Mesodermal cell (in vitro differentiated cells): ENCODE measurements around the gene GNAO1.
A peak's percentile ranks its signal among the peaks of the same experiment; 100 is the strongest.

ENCODE experiments used
- H3K27ac ChIP-seq: 2 replicates; pipeline ENCODE4 v1.7.0; 2013; ENCODE audit warnings: mild to moderate bottlenecking, low read depth, low read length, moderate library complexity; ENCODE audit not compliant: severe bottlenecking
- H3K36me3 ChIP-seq: 2 replicates; pipeline ENCODE4 v1.7.1; 2013; ENCODE audit warnings: mild to moderate bottlenecking, low read length, moderate library complexity; ENCODE audit not compliant: control insufficient read depth, insufficient read depth
- H3K4me1 ChIP-seq: one replicate; pipeline ENCODE4 v1.7.1; 2013; ENCODE audit warnings: mild to moderate bottlenecking, low read length; ENCODE audit not compliant: insufficient read depth, control insufficient read depth, poor library complexity, severe bottlenecking
- H3K4me3 ChIP-seq: 2 replicates; pipeline ENCODE4 v1.7.0; 2013; ENCODE audit warnings: low read length, control low read depth, mild to moderate bottlenecking; ENCODE audit not compliant: insufficient read depth, poor library complexity, severe bottlenecking; ENCODE audit errors: extremely low read depth
- H3K9me3 ChIP-seq: 2 replicates; pipeline ENCODE4 v1.7.1; 2013; ENCODE audit warnings: mild to moderate bottlenecking, low read length, moderate library complexity; ENCODE audit not compliant: control insufficient read depth
- WGBS, 2 experiments: methylation state at CpG; one replicate each; pipeline ENCODE4 v1.1.5; 2013; ENCODE audit warnings: missing lambda C conversion rate in 2 of 2; ENCODE audit not compliant: insufficient coverage in 2 of 2; 5-methylcytosine and 5-hydroxymethylcytosine counted together

Gene GNAO1

DNA sequence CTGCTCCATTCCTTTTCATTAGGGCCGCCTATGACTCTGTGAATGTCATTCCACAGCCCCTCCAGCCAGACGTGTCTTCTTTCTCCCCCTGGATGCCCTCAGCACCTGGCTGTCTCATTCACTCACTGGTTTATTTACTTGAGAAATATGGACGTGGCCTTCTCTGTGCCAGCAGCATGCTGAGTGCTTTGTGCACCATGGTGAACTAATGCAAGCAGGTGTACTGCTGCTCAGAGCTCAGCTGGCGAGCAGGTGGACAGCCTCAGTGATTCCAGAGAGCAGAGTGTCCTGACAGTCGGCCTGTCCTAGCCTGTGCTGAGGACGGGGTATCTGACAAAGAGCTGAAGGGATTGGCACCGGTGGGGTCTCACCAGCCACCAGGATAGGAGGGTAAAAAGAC lies 96.7 kb downstream of the GNAO1 start:
- H3K4me1 ChIP-seq = peaks cover 10% of the 10 kb centered on the region
- no peaks in the 10 kb centered on the region for H3K36me3 ChIP-seq
- 84 to 87% methylated on average over 7 of the region's 7 CpGs for WGBS, 2 experiments
- no peaks in the 10 kb centered on the region for H3K9me3 ChIP-seq
- no peak overlapping the region for H3K4me3 ChIP-seq
- H3K27ac ChIP-seq = no peak overlapping the region

DNA sequence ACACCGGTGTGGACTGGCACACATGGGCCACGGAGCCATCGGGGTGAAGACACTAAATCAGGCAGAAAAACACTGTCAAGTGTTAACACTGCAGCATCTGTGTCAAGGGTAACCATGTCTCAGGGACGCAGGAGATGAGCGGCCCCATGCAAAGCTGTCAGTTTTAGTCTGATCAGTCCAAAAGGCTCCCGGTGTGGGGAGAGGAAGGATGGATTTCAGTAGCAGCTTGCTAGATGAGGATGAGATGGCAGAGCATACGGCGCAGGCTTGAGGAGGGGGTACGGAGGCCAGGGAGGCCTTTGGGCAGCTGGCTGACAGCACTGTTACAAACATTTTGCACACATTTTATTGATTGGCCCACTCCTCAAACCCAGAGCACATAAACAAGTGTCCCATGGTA lies 98.1 kb downstream of the GNAO1 start:
- 83 to 96% methylated on average over 6 to 7 of the region's 9 CpGs for WGBS, 2 experiments
- H3K36me3 ChIP-seq = no peaks in the 10 kb centered on the region
- no peaks in the 10 kb centered on the region for H3K9me3 ChIP-seq
- no peak overlapping the region for H3K4me3 ChIP-seq
- H3K27ac ChIP-seq = no peak overlapping the region
- peaks cover 10% of the 10 kb centered on the region for H3K4me1 ChIP-seq

DNA sequence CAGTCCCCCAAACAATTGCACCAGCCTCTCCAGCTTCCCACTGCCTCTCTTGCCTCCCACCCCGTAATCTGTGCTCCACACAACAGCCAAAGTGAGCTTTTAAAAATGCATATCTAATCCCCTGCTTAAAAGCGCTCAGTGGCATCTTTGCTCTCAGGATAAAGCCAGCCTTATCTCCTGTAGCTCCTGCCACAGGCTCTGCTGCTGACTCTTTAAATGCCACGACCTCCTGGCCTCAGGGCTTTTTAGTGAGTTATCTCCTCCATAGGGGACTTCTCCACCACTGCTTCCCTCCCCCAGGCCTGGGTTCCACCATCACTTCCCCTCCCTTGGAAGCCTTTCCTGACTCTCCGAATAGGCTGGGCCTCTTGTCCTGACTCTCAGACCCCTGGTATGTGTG lies 98.6 kb downstream of the GNAO1 start:
- H3K27ac ChIP-seq = no peak overlapping the region
- no peaks in the 10 kb centered on the region for H3K36me3 ChIP-seq
- H3K4me3 ChIP-seq = no peak overlapping the region
- 53% methylated on average over 4 of the region's 4 CpGs for WGBS, 2 experiments
- peaks cover 10% of the 10 kb centered on the region for H3K4me1 ChIP-seq
- H3K9me3 ChIP-seq = no peaks in the 10 kb centered on the region

DNA sequence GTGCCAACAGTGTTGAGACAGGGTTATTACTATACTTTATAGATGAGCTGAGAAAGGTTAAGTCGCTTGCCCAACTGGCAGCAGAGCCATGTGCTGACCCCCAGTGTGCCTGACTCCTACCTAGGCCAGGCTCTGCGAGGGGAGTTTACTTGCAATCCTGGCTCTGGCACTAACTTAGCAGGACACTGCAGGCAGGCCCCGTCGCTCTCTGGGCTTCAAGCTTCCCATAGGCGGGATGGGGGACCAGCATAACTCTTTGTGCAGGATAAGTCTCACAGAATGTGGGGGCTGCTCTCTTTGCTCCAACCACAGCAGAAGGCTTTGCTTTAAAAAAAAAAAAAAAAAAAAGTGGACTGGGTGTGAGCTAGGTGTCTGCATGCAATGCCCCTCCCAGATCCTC lies 102.7 kb downstream of the GNAO1 start:
- Histone ChIP-seq H3K4me1 (peaks cover 10% of the 10 kb centered on the region), H3K9me3 (no peaks in the 10 kb centered on the region), H3K36me3 (no peaks in the 10 kb centered on the region), H3K27ac (no peak overlapping the region), H3K4me3 (no peak overlapping the region)
- WGBS, 2 experiments = 91 to 92% methylated on average over 3 to 4 of the region's 5 CpGs

DNA sequence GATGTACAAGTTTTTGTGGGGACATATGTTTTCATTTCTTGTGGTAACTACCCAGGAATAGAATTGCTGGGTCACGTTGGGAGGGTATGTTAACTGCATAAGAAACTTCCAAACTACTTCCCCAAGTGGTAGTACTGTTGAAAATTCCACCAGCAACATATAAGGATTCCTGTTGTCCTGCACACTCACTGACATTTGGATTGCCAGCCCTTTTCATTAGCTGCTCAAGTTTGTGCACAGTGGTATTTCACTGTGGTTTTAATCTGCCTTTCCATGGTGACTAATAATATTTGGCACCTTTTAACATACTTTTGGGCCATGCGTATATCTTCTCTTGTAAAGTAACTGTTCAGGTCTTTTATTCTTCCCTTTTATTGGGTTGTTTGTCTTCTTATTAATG lies 103.3 kb downstream of the GNAO1 start:
- no peak overlapping the region for H3K4me3 ChIP-seq
- peaks cover 7% of the 10 kb centered on the region for H3K4me1 ChIP-seq
- no peaks in the 10 kb centered on the region for H3K36me3 ChIP-seq
- no CpG with 5 or more reads among the region's 2 CpGs for WGBS, 2 experiments
- H3K9me3 ChIP-seq = no peaks in the 10 kb centered on the region
- no peak overlapping the region for H3K27ac ChIP-seq

DNA sequence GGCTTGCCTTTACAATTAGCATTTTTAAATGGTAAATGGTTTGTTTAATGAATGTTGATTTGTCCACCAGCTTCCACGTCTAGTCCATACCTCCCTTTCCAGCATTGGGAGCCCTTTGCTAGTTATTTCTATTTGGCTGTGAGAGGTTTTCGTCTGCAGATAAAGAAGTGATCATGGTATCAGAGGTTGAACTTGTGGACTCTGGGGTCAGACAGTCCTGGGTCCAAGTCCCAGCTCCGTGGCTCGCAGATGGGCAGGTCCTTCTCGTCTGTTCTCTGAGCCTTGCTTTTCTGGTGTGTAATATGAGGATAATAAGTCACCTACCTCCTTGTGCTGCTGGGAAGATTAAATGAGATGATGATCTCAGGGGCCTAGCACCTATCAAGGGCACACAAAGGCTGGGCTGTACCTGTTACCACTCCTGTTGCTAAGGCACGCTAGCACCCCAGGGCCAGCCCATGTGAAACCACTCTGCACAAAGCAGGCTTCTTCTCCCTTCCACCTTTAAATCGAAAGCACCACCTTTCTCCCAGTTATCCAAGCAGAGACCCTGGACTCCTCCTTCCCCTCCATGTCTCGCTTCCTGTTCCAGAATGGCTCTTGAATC lies 103.9 kb downstream of the GNAO1 start:
- Histone ChIP-seq H3K4me3 (no peak overlapping the region), H3K9me3 (no peaks in the 10 kb centered on the region), H3K36me3 (no peaks in the 10 kb centered on the region), H3K4me1 (peaks cover 2% of the 10 kb centered on the region), H3K27ac (no peak overlapping the region)
- WGBS, 2 experiments = 91 to 92% methylated on average over 3 to 7 of the region's 8 CpGs

DNA sequence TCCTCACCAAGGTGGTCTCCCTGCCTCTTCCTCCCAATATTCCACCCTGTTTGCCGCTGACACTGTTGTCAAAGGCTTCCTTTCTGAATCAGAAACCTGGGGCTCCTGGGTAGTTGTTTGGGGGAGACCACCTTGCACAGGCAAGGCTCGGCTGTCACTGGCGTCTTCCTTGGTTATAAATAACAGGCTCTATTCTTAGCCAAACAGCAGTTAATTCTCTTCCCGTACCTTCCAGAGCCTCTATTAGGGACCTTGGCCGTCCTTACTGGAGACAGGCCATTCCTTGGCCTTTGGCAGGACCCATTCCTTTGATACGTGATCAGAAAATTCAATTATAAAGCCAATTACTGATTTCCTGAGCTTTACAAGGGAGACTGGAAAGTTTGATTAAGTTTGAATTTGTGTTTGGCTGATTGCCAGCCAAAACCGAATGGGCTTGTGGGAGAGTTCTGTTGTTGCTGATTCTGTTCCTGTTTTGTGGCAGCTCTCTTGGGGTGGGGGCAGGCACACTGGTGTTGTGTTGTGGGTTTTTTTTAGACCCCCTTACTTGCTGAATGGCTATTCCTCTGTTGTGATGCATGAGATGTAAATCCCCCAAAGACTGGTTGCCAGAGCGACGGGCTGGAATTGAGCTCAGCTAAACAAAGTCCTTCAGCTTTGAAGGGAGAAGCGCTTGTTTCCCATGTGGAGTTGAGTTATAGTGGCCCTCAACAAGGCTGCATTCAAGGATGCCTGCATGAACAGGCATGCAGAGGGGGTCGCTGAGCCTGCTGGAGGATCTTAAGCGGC lies 104.6 kb downstream of the GNAO1 start:
- no peaks in the 10 kb centered on the region for H3K9me3 ChIP-seq
- H3K36me3 ChIP-seq = no peaks in the 10 kb centered on the region
- H3K4me1 ChIP-seq = peaks cover 2% of the 10 kb centered on the region
- no peak overlapping the region for H3K4me3 ChIP-seq
- 50 to 58% methylated on average over 11 of the region's 12 CpGs for WGBS, 2 experiments
- peak overlapping the region; percentile 17 for H3K27ac ChIP-seq

DNA sequence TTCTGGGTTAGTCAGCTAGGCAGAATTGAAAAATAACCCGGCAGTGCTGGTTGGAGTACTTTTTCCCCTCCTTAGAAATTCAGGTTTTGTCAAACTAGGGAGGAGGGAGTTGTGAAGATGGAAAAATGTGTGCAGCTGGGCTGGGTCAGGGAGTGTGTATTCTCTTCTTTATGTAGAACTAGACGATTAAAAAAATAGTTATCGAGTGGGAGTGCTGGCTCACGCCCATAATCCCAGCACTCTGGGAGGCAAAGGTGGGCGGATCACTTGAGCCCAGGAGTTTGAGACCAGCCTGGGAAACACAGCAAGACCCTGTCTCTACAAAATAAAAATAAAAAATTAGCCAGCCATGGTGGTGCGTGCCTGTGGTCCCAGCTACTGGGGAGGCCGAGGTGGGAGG lies 106.4 kb downstream of the GNAO1 start:
- peaks cover 6% of the 10 kb centered on the region for H3K4me1 ChIP-seq

DNA sequence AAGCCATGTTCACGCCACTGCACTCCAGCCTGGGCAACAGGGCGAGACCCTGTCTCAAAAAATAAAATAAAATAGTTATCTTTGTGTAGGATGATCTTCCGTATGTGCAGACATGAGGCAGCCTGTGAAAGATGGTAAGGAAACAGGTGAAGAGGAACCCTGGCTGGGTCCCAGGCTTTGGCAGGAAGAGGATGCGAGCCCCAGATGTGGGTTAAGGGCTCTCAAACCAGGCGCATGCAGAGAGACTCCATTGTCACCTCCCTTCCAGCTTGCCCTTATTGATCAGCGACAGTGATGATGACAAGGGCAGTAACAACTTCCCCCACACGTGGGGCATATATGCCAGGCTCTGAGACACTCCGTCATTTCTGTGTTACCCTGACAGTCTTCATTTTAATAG lies 106.8 kb downstream of the GNAO1 start:
- H3K9me3 ChIP-seq = no peaks in the 10 kb centered on the region
- no peak overlapping the region for H3K27ac ChIP-seq
- WGBS, 2 experiments = 93 to 94% methylated on average over 5 of the region's 8 CpGs
- H3K36me3 ChIP-seq = no peaks in the 10 kb centered on the region
- no peak overlapping the region for H3K4me3 ChIP-seq
- peaks cover 6% of the 10 kb centered on the region for H3K4me1 ChIP-seq

More for the DNA sequence above, 106.4 kb downstream of the GNAO1 start:
- no peaks in the 10 kb centered on the region for H3K36me3 ChIP-seq
- H3K27ac ChIP-seq = no peak overlapping the region
- 95 to 100% methylated on average over 4 to 5 of the region's 7 CpGs for WGBS, 2 experiments
- H3K4me3 ChIP-seq = no peak overlapping the region
- H3K9me3 ChIP-seq = no peaks in the 10 kb centered on the region

DNA sequence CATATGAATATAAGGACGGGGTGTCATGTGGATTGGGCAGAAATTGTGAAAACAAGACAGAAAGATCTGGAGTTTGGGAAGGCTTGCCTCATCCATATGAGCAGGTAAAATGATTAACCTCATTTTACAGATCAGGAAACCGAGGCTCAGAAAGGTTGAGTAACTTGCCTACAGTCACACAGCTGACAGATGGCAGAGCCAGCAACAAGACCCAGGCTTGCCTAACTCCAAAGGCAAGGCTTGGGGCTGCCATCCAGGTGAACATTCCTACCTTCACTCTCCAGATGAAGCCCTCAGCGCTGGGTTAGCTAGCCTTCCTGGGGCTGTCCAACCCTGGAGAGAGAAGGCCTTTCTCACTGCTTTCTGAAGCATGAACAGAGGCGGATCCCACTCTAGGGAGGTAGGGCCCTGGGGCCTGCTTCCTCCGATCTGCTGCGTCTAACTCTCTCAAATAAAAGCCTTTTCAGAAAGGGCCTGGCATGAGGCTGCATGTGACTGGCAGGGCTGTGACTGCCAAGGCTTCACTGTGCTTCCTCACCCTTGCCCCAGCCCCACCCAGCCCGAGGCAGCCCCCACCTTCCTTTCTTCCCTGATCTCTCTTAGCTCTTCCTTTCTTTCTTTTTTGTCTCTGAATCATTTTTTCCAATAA lies 107.8 kb downstream of the GNAO1 start:
- WGBS, 2 experiments = 76 to 83% methylated on average over 5 of the region's 7 CpGs
- no peak overlapping the region for H3K27ac ChIP-seq
- no peak overlapping the region for H3K4me3 ChIP-seq
- H3K9me3 ChIP-seq = no peaks in the 10 kb centered on the region
- H3K4me1 ChIP-seq = peaks cover 6% of the 10 kb centered on the region
- H3K36me3 ChIP-seq = no peaks in the 10 kb centered on the region

DNA sequence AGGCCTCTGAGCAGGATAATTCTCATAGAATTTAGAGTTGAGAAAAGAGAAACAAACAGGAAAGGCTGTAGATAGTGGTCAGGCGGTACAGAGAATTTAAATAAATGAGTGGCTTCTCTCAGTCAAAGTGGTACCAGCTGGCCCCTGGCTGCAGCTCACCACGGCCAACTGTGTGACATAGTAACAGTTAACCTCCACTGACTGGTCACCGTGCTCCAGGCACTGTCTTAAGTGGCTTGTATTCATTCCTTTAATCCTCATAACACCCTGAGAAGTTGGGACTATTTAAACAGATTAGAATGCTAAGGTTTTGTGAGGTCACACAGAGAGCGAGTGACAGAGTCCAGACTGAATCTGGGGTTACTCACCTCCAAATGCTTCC lies 108.9 kb downstream of the GNAO1 start:
- Histone ChIP-seq H3K4me3 (no peak overlapping the region), H3K4me1 (peaks cover 6% of the 10 kb centered on the region), H3K36me3 (no peaks in the 10 kb centered on the region), H3K9me3 (no peaks in the 10 kb centered on the region), H3K27ac (no peak overlapping the region)
- WGBS, 2 experiments = 79 to 95% methylated on average over 2 to 3 of the region's 4 CpGs
